Measurements from ENCODE around the gene NGDN.

DNA sequence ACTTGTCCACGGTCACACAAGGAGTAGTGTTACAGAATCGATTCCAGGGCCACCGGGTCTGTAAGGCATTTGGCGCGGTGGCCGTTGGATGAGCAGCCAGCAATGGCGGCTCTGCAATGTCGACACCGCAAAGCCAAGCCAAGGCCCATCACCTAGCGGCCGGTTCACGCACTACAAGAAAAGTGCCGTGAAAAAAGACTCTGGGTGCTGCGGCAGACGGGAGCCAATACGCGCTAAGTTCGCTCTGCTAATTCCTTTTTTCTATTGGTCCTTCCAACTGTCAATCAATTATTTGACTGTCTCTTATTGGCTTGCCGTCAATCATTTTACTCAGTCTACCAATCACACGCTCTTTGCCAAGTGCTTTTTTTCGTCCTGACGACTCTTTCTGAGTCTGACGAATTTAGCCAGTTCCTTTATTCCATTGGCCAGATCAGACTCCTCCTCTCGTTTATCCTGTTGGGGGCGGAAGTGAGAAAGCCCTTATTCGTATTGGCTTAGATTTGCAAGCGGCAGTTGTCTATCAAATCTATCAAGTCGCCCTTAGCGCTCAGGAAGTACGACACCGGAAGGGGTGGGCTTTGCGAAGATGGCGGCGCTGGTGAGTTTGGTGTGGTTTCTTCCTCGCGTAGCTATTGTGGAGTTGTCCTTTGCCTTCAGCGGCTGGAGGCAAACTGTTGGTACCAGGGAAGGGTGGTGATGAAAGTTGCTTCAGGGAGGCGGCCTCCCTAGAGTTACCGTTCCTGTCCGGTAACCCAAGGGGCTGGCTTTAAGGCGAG, at the start of gene NGDN:
- TF ChIP-seq, protein P1, sequence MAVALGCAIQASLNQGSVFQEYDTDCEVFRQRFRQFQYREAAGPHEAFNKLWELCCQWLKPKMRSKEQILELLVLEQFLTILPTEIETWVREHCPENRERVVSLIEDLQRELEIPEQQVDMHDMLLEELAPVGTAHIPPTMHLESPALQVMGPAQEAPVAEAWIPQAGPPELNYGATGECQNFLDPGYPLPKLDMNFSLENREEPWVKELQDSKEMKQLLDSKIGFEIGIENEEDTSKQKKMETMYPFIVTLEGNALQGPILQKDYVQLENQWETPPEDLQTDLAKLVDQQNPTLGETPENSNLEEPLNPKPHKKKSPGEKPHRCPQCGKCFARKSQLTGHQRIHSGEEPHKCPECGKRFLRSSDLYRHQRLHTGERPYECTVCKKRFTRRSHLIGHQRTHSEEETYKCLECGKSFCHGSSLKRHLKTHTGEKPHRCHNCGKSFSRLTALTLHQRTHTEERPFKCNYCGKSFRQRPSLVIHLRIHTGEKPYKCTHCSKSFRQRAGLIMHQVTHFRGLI (tag by site-specific recombination; IDR thresholded peaks at IDR 0.05): no peak
- TF ChIP-seq, protein P2, sequence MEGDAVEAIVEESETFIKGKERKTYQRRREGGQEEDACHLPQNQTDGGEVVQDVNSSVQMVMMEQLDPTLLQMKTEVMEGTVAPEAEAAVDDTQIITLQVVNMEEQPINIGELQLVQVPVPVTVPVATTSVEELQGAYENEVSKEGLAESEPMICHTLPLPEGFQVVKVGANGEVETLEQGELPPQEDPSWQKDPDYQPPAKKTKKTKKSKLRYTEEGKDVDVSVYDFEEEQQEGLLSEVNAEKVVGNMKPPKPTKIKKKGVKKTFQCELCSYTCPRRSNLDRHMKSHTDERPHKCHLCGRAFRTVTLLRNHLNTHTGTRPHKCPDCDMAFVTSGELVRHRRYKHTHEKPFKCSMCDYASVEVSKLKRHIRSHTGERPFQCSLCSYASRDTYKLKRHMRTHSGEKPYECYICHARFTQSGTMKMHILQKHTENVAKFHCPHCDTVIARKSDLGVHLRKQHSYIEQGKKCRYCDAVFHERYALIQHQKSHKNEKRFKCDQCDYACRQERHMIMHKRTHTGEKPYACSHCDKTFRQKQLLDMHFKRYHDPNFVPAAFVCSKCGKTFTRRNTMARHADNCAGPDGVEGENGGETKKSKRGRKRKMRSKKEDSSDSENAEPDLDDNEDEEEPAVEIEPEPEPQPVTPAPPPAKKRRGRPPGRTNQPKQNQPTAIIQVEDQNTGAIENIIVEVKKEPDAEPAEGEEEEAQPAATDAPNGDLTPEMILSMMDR (tag by site-specific recombination; IDR thresholded peaks at IDR 0.05): peak; percentile 74
- TF ChIP-seq PRDM1 (tag by site-specific recombination; IDR thresholded peaks at IDR 0.05): no peak
- TF ChIP-seq ZNF354C (tag by site-specific recombination; IDR thresholded peaks at IDR 0.05; ENCODE audit: borderline replicate concordance, low read depth): no peak
- TF ChIP-seq, protein P3, sequence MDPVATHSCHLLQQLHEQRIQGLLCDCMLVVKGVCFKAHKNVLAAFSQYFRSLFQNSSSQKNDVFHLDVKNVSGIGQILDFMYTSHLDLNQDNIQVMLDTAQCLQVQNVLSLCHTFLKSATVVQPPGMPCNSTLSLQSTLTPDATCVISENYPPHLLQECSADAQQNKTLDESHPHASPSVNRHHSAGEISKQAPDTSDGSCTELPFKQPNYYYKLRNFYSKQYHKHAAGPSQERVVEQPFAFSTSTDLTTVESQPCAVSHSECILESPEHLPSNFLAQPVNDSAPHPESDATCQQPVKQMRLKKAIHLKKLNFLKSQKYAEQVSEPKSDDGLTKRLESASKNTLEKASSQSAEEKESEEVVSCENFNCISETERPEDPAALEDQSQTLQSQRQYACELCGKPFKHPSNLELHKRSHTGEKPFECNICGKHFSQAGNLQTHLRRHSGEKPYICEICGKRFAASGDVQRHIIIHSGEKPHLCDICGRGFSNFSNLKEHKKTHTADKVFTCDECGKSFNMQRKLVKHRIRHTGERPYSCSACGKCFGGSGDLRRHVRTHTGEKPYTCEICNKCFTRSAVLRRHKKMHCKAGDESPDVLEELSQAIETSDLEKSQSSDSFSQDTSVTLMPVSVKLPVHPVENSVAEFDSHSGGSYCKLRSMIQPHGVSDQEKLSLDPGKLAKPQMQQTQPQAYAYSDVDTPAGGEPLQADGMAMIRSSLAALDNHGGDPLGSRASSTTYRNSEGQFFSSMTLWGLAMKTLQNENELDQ (tag by site-specific recombination; IDR thresholded peaks at IDR 0.05; ENCODE audit: low read depth): no peak
- TF ChIP-seq, protein P4, sequence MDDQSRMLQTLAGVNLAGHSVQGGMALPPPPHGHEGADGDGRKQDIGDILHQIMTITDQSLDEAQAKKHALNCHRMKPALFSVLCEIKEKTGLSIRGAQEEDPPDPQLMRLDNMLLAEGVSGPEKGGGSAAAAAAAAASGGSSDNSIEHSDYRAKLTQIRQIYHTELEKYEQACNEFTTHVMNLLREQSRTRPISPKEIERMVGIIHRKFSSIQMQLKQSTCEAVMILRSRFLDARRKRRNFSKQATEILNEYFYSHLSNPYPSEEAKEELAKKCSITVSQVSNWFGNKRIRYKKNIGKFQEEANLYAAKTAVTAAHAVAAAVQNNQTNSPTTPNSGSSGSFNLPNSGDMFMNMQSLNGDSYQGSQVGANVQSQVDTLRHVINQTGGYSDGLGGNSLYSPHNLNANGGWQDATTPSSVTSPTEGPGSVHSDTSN (CRISPR knock-in tag; IDR thresholded peaks at IDR 0.05): no peak; the same call in 1 of the 2 replicates
- no peak for TF ChIP-seq ZNF37A (tag by site-specific recombination; IDR thresholded peaks at IDR 0.05)
- TF ChIP-seq, protein P5, sequence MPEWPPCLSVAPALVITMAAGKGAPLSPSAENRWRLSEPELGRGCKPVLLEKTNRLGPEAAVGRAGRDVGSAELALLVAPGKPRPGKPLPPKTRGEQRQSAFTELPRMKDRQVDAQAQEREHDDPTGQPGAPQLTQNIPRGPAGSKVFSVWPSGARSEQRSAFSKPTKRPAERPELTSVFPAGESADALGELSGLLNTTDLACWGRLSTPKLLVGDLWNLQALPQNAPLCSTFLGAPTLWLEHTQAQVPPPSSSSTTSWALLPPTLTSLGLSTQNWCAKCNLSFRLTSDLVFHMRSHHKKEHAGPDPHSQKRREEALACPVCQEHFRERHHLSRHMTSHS (tag by site-specific recombination; IDR thresholded peaks at IDR 0.05): no peak
- no peak for TF ChIP-seq ZNF501 (tag by site-specific recombination; IDR thresholded peaks at IDR 0.05)
- no peak for TF ChIP-seq ZNF664 (tag by site-specific recombination; IDR thresholded peaks at IDR 0.05)
- no peak for TF ChIP-seq HOXA7 (CRISPR knock-in tag; IDR thresholded peaks at IDR 0.05; ENCODE audit: borderline replicate concordance)
- no peak for TF ChIP-seq ZNF146 (tag by site-specific recombination; IDR thresholded peaks at IDR 0.05)
